GM12891 (cell line): Measurements from ENCODE around the gene ERICH6B.

ENCODE experiments used
- PAX5 ChIP-seq: IDR thresholded peaks from 2 replicates; pipeline ENCODE4 v1.6.1; 2011; ENCODE audit warnings: low read length, moderate library complexity, mild to moderate bottlenecking; ENCODE audit not compliant: insufficient read depth, severe bottlenecking
- POLR2A ChIP-seq: IDR thresholded peaks from 2 replicates; pipeline ENCODE4 v1.6.1; 2011; ENCODE audit warnings: low read depth, low read length, control low read depth
- POLR2AphosphoS5 ChIP-seq: IDR thresholded peaks from 2 replicates; pipeline ENCODE4 v1.6.1; 2011; ENCODE audit warnings: low read depth, low read length, control low read depth
- POU2F2 ChIP-seq: IDR thresholded peaks from 2 replicates; pipeline ENCODE4 v1.6.1; 2011; ENCODE audit warnings: low read depth, mild to moderate bottlenecking, control low read depth, low read length, moderate library complexity
- SPI1 ChIP-seq: IDR thresholded peaks from 2 replicates; pipeline ENCODE4 v1.6.1; 2011; ENCODE audit warnings: low read depth, low read length, control low read depth
- TAF1 ChIP-seq: IDR thresholded peaks from 2 replicates; pipeline ENCODE4 v1.6.1; 2011; ENCODE audit warnings: low read depth, low read length, control low read depth

DNA sequence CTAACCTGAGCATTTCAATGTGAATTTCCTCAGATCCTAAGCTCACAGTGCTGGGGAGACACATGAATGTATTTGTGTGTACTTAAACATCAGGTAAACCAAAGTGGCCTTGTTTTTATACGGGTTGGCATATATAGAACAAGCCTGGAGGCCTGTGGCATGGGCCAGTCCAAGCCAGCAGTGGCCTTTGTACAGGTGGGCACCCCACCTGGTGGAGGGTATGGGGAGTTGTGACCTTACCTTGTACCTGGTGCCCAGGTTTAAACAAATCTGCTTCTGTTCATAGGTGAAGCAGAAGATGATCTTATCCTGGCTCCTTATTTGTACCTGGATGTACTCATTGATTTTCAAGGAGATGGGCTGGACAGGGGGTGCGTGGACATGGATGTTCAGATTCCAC is 71.0 kb downstream of the ERICH6B start:
- no peak for TF ChIP-seq POLR2A
- TF ChIP-seq TAF1: no peak
- no peak for TF ChIP-seq SPI1
- no peak for TF ChIP-seq POLR2AphosphoS5
- TF ChIP-seq POU2F2: no peak
- TF ChIP-seq PAX5: no peak
